Lung (tissue), 12 donors: Measurements from ENCODE around the gene DPYSL3. TPM values are rescaled to one million over a fixed set of nuclear protein-coding genes. Genes with fewer than 3 reads are reported as not detected.

ENCODE experiments used
- ATAC-seq: fragments of 200-7000 bp; cut with Tn5 transposase; one replicate; pipeline ENCODE4 v1.9.1; 2020; ENCODE audit warnings: moderate number of reproducible peaks; ENCODE audit not compliant: insufficient read depth, low FRiP score
- DNase-seq, 3 donors: peaks; one replicate each; pipeline ENCODE4 v3.0.0-alpha.2; 2013 to 2017
- H3K27ac ChIP-seq, 2 donors: one replicate each; pipeline ENCODE4 v1.5.1; 2013; ENCODE audit warnings: mild to moderate bottlenecking in 2 of 2, moderate library complexity in 2 of 2, control low read depth in 1 of 2, inconsistent platforms in 1 of 2, low read depth in 1 of 2, low read length in 1 of 2
- H3K27me3 ChIP-seq, 3 donors: one replicate each; pipeline ENCODE4 v1.5.1; 2013; ENCODE audit warnings: low read length in 2 of 3; ENCODE audit not compliant: control insufficient read depth in 3 of 3, insufficient read depth in 3 of 3
- H3K36me3 ChIP-seq, 4 donors: one replicate each; pipeline ENCODE4 v1.5.1; 2013; ENCODE audit warnings: low read length in 4 of 4, mild to moderate bottlenecking in 1 of 4, moderate library complexity in 1 of 4; ENCODE audit not compliant: control insufficient read depth in 4 of 4, insufficient read depth in 4 of 4
- H3K4me1 ChIP-seq, 5 donors: one replicate each; pipeline ENCODE4 v1.5.1; 2013; ENCODE audit warnings: low read length in 5 of 5, mild to moderate bottlenecking in 2 of 5, moderate library complexity in 1 of 5; ENCODE audit not compliant: control insufficient read depth in 5 of 5, insufficient read depth in 5 of 5
- H3K4me3 ChIP-seq: one replicate; pipeline ENCODE4 v1.5.1; 2013; ENCODE audit warnings: mild to moderate bottlenecking, control low read depth, moderate library complexity
- H3K9ac ChIP-seq, 2 donors: one replicate each; pipeline ENCODE4 v1.5.1; 2013; ENCODE audit warnings: low read length in 2 of 2, control low read depth in 1 of 2; ENCODE audit not compliant: insufficient read depth in 1 of 2
- H3K9me3 ChIP-seq, 4 donors: one replicate each; pipeline ENCODE4 v1.5.1; 2013; ENCODE audit warnings: low read length in 3 of 4, mild to moderate bottlenecking in 1 of 4, moderate library complexity in 1 of 4; ENCODE audit not compliant: control insufficient read depth in 4 of 4, insufficient read depth in 3 of 4
- CTCF ChIP-seq: IDR thresholded peaks from 2 replicates; pipeline ENCODE4 v1.5.1; 2012; ENCODE audit warnings: mild to moderate bottlenecking; ENCODE audit errors: control extremely low read depth, extremely low read depth
- WGBS, 2 donors: extraction: QIAGEN DNeasy Blood & Tissue Kit; methylation state at CpG; one replicate each; pipeline ENCODE4 v1.1.7; 2013; 5-methylcytosine and 5-hydroxymethylcytosine counted together
- polyA plus RNA-seq, 2 donors: library from polyadenylated mRNA; stranded (reverse); fragments of 200-250 nt; gene quantifications; one replicate each; pipeline ENCODE4 v1.2.1, GENCODE V29; 2013
- total RNA-seq, 2 donors: library from RNA; depleted of rRNA in 1 of 2; stranded (reverse); fragments of >200 nt in 1 of 2; gene quantifications; one replicate each; pipeline ENCODE4 v1.2.1, GENCODE V29; 2014 to 2021
- donor health status: control.
- donor health status: control.
- donor health status: Bipolar disorder and iron deficiency.
- donor health status: healthy.
- donor health status: DM: yes; HTN: yes; CAD: no.

DPYSL3 gene
- total and polyA plus RNA-seq, 4 donors: 13.8 to 112 (median 43.7) TPM

- TF ChIP-seq CTCF: no peak
- no peaks in the 10 kb centered on the region for H3K36me3 ChIP-seq
- DNase-seq (no peak), ATAC-seq (no peak)
- H3K9me3 ChIP-seq: no peaks in the 10 kb centered on the region
- no peaks in the 10 kb centered on the region for H3K27me3 ChIP-seq
- no peak overlapping the region for H3K27ac ChIP-seq
- peaks cover 0 to 3% (median 0%) of the 10 kb centered on the region in 5 donors for H3K4me1 ChIP-seq
- H3K4me3 ChIP-seq: no peak overlapping the region
- H3K9ac ChIP-seq: no peak overlapping the region
Observed at GRCh38 chr5:147445090-147445489, 64.8 kb downstream of the DPYSL3 start.

- Histone ChIP-seq H3K9ac (no peak overlapping the region), H3K4me1 (peaks cover 0 to 4% (median 3%) of the 10 kb centered on the region in 5 donors), H3K27ac (peak overlapping the region in 1 of 2 donors; percentile 52), H3K36me3 (no peaks in the 10 kb centered on the region), H3K9me3 (no peaks in the 10 kb centered on the region), H3K4me3 (no peak overlapping the region), H3K27me3 (no peaks in the 10 kb centered on the region)
- ATAC-seq (no peak), DNase-seq (peak in 1 of 3 donors; percentile 18)
- no peak for TF ChIP-seq CTCF
- WGBS, 2 donors: 64 to 76% methylated on average over 6 of the region's 6 CpGs
Observed at GRCh38 chr5:147442224-147442623, 67.6 kb downstream of the DPYSL3 start.

GRCh38 chr5:147441191-147441695 is 68.6 kb downstream of the DPYSL3 start:
- TF ChIP-seq CTCF: no peak
- H3K9me3 ChIP-seq: no peaks in the 10 kb centered on the region
- WGBS, 2 donors: 96 to 97% methylated on average over 3 of the region's 3 CpGs
- peaks cover 0 to 8% (median 3%) of the 10 kb centered on the region in 5 donors for H3K4me1 ChIP-seq
- no peaks in the 10 kb centered on the region for H3K27me3 ChIP-seq
- no peak overlapping the region for H3K4me3 ChIP-seq
- ATAC-seq (no peak), DNase-seq (no peak)
- H3K9ac ChIP-seq: no peak overlapping the region
- H3K36me3 ChIP-seq: no peaks in the 10 kb centered on the region
- H3K27ac ChIP-seq: no peak overlapping the region

GRCh38 chr5:147439254-147439653 is 70.6 kb downstream of the DPYSL3 start:
- ATAC-seq (no peak), DNase-seq (no peak)
- Histone ChIP-seq H3K27ac (no peak overlapping the region), H3K4me3 (no peak overlapping the region), H3K36me3 (no peaks in the 10 kb centered on the region), H3K4me1 (peaks cover 0 to 9% (median 3%) of the 10 kb centered on the region in 5 donors), H3K9ac (no peak overlapping the region), H3K9me3 (no peaks in the 10 kb centered on the region), H3K27me3 (no peaks in the 10 kb centered on the region)
- no peak for TF ChIP-seq CTCF
- 91 to 98% methylated on average over 2 of the region's 2 CpGs for WGBS, 2 donors
